GM18951 (cell line): ENCODE data around the gene GPS2.
"Not testable (repeated sequence)": the region's sequence is repeated elsewhere in the genome, so short reads cannot be mapped to it uniquely, and the experiment has no call there.

Experiments used
- POLR2A ChIP-seq: IDR thresholded peaks from 4 replicates; pipeline ENCODE4 v1.6.1; 2011; ENCODE audit warnings: mild to moderate bottlenecking; ENCODE audit not compliant: insufficient read length, insufficient read depth; ENCODE audit errors: extremely low read depth
- in situ Hi-C: fragments of 300-500 bp; cut with MboI; formaldehyde crosslinking; loops from one replicate; pipeline ENCODE4 v1.12.0; 2022; ENCODE audit warnings: low sequenced_read_pairs, mixed read lengths, inconsistent platforms; ENCODE audit not compliant: unreplicated experiment

GPS2 gene

DNA sequence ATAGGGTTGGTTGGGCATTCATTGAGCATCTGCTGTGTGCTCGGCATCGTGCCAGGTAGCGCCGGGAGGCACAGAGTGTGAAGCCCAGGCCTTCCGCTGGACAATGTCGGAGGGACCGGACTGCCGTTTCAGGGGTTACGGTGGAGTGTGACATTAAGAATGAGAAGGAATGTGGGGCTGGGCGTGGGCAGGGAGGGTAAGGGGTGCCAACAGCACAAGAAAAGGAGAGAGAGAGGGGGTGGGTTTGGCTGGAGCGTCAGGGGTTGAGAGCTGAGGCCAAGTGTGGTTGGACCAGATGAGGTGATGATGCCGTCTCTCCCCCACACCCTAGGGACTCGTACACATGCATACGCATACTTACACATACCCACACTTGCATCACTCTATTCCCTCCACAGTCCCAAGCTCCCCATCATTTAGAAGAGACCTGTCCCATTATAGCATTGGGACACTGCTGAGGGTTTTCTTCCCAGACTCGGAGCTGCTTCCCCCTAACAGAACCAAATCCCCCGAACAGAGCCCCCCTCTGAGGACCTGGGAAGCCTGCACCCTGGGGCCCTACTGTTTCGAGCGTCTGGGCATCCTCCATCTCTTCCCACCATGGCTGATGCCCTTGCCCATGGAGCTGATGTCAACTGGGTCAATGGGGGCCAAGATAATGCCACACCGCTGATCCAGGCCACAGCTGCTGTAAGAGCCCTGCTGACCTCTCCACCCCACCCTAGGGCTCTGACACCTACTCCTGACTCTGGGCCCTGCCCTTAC lies 33.5 kb upstream of the GPS2 start:
- TF ChIP-seq POLR2A = no peak
- in situ Hi-C loops = no loop called here

DNA sequence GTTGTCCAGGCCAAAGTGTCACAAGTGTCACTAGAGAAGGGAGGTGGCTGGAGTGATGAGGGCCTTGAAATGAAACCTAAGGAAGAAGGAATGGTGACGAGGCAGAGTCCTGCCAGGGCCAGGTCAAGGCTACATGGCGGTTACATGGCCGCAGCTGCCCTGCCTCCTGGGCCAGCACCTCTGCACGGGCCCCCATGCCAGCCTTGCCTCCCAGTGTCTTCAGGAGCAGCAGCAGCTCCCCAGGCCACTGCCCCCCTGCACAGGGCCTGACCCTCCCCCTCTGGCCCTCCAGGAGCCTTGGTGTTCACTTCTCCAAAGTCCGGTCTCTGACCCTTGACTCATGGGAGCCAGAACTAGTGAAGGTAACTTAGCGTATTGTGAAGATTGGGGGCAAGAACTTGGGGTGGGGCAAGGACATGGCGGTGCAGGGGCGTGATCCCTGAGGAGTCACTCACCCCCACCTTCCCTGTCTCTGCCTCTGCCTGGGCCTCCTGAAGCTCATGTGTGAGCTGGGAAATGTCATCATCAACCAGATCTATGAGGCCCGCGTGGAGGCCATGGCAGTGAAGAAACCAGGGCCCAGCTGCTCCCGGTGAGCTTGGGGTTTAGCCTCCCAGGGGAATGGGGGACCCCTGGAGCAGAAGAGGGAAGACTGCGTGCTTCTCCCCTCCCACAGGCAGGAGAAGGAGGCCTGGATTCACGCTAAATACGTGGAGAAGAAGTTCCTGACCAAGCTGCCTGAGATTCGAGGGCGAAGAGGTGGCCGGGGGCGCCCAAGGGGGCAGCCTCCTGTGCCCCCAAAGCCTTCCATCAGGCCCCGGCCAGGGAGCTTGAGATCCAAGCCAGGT lies 32.7 kb upstream of the GPS2 start:
- TF ChIP-seq POLR2A = no peak
- in situ Hi-C loops = no loop called here

DNA sequence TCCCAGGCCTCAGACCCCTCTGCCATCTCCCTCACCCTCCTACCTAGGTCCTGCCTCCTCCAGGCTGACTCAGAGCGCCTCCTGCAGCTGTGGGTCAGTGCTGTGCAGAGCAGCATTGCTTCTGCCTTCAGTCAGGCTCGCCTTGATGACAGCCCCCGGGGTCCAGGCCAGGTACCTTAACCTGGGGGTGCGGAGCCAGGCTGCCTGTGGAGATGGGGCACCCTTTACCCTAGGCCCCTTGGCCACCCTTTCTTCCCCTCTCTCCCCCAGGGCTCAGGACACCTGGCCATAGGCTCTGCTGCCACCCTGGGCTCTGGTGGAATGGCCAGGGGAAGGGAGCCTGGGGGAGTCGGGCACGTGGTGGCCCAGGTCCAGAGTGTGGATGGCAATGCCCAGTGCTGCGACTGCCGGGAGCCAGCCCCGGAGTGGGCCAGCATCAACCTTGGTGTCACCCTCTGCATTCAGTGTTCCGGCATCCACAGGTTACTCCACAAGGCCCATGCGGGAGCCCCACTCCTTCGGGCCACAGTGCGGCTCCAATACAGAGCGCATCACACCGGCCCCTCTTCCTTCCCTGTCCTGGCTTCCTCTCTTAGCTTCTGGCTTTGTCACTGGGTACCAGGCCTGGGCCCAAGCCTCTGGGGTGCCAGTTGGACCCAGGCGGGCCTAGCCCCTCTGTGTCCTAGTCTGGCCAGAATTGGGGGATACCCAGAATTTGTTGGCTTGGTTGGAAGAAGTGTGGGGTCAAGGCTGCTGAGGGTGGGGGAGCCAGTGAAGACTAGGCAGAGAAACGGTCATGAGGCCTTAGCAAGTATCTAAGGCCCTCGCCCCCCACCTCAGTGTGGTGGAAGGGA lies 31.8 kb upstream of the GPS2 start:
- no peak for TF ChIP-seq POLR2A
- in situ Hi-C loops = no loop called here

DNA sequence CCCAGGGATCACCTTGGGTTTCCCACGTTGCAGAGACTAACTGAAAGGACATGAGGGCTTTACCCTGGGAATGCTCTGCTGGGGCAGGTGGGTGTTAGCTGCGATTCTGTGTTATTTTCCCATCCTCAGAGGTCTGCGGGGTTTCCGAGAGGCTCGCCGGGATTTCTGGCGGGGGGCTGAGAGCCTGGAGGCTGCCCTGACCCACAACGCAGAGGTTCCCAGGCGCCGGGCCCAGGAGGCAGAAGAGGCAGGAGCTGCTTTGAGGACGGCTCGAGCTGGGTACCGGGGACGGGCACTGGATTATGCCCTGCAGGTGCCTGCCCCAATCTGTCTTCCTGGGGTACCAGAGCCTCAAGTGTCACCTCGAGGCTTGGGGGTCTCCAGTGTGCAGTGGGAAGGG lies 28.1 kb upstream of the GPS2 start:
- in situ Hi-C loops = no loop called here
- TF ChIP-seq POLR2A = no peak

DNA sequence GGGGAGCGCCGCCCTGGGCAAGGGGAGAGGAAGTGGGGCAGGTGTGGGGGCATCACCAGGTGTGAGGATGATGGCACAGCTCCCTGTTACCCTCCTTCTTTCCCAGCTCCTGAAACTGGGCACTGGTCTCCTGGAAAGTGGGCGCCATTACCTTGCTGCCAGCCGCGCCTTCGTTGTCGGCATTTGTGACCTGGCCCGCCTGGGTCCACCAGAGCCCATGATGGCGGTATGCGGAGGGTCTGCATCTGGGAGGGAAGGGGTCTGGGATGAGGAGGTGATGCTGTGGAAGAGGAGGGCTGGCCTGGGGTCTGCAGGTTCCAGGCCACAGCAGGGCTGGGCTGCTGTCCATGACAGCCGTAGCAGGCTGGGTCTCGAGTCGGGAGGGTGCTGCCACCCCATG lies 26.7 kb upstream of the GPS2 start:
- TF ChIP-seq POLR2A = no peak
- in situ Hi-C loops = no loop called here

DNA sequence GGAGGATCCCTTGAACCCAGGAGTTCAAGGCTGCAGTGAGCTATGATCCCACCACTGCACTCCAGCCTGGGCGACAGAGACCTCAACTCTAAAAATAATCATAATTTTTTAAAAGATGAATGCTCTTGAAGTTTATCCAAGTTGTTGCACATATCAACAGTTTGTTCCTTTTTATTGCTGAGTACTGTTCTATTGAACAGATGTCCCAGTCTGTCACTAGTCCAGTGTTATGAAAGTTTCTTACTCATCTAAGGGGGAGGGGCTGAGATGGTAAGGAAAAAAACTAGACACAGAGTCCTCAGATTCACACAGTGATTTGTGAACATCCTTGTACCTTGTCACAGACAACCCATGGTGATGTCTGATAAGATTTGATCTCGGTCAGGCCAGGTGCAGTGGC lies 25.0 kb upstream of the GPS2 start:
- no peak for TF ChIP-seq POLR2A
- in situ Hi-C loops = no loop called here

DNA sequence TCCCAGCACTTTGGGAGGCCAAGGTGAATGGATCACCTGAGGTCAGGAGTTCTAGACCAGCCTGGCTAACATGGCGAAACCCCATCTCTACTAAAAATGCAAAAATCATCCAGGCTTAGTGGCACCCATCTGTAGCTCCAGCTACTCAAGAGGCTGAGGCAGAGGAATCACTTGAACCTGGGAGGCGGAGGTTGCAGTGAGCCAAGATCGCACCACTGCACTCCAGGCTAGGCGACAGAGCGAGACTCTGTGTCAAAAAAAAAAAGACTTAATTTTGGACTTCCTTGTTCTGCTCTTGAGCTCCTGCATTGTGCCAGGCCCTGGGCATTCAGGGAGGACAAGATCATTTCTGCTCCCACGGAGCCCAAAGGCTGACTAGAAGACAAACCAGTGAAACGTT lies 22.4 kb upstream of the GPS2 start:
- in situ Hi-C loops = not testable (repeated sequence)

DNA sequence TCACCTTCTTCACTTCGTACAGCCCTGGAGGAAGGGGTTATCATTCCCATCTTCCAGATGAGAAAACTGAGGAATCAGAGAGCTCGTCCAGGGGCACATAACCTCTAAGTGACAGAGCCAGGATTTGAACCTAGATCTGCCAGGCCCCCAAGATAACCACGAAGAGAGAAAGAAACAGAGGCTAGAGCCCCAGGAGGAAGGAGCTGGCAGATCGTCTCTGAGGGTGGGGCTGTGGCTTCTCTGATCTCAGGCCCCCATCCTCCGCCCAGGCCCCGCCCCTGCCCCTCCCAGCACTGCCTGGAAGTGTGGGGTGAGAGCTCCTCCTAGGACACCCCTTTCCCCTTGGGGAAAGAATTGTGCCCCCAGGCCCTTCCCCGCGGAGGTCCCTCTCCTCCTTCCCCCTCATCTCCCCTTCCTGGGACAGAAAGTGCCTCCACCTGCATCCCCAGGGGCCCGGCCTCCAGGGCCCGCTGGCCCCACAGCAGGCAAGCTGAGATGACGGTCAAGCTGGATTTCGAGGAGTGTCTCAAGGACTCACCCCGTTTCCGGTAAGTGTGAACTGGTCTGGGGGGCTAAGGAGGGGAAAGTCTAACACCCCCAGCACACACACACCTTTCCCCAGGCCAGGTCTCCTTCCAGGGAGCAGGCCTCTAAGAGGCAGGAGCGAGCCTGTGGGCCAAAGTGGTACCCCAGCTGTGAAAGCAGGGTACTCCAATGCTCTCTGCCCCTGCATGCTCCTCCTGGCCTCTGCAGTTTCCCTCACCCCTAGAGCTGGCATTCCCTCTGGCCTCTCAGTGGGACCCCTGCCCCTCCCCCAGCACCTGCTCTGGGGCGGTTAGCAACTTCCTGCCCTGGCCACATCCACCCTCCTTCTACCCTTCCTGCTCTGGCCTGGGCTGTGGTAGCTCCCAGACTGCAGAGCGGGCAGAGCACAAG lies 21.3 kb upstream of the GPS2 start, which contains the start of gene ACAP1:
TSS of gene ACAP1 (plus strand) at position 290 of the 936 bp plus-strand sequence. CDS start at position 496, 206 bp downstream.
- TF ChIP-seq POLR2A = peak; percentile 62
- in situ Hi-C loops = no loop called here

DNA sequence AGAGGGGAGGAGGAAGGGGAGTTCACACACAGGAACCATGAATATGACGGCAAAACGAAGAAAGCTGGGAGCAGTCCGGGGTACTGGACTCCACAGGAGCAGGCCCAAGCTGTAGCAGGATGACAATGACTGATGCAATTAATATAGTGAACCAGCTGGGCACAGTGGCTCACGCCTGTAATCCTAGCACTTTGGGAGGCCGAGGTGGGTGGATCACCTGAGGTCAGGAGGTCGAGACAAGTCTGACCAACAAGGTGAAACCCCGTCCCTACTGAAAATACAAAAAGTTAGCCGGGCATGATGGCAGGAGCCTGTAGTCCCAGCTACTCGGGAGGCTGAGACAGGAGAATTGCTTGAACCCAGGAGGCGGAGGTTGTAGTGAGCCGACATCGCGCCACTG lies 20.6 kb upstream of the GPS2 start:
- in situ Hi-C loops = not testable (repeated sequence)

DNA sequence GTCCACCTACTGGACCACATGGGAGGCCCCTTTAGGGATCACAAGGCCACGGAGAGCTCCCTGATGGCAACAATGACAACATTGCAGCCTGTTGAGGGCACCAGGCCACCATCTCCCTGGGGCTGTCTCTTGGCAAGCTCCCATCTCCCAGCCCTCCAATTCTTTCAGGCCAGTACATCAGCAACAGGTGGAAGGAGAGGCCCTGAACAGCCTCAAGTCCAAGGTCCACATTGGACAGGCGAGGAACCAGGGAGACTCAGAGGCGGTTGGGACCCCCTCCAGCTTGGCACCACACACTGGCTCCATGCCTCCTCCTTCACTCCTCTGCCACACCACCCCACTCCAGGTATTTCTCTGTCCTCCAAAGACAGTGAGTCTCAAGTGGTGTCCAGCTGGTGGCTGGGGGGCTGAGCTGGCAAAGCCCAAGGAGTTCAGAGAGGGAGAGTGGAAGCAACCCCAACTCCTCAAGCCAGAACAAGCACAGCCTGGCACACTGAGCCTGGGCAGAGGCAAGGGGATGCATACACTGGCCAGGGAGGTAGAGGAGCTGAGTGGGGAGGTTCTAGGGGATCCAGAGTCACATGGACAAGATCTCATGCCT lies 19.9 kb upstream of the GPS2 start:
- in situ Hi-C loops = no loop called here
- TF ChIP-seq POLR2A = no peak

DNA sequence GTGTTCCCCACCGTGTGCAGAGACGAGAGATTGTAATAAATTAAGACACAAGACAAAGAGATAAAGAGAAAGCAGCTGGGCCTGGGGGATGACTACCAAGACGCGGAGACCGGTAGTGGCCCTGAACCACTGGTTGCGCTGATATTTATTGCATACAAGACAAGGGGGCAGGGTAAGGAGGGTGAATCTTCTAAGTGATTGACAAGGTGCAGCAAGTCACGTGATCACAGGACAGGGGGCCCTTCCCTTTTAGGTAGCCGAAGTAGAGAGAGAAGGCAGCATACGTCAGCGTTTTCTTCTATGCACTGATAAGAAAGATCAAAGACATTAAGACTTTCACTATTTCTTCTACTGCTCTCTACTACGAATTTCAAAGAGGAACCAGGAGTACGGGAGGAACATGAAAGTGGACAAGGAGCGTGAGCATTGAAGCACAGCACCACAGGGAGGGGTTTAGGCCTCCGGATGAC lies 17.5 kb upstream of the GPS2 start:
- in situ Hi-C loops = not testable (repeated sequence)

DNA sequence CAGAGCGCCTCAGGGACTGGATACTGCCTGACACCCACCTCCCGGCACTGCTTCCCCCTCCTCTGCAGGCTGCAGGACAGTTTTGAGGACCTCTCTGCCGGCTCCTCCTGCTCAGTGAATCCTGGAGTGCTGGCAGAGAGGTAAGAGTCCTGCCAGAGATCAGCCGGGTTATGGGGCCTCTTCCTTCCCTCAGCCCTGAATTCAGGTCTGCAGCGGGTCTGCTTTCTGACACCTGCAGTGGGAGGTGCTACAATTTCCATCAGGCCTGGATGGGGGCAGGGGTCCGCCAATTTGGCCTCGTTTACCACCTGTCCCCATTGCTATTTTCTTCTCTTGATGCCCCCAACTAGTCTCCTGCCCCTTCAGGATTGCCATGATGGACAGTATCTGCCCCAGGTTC lies 17.0 kb upstream of the GPS2 start:
- in situ Hi-C loops = no loop called here
- TF ChIP-seq POLR2A = no peak

DNA sequence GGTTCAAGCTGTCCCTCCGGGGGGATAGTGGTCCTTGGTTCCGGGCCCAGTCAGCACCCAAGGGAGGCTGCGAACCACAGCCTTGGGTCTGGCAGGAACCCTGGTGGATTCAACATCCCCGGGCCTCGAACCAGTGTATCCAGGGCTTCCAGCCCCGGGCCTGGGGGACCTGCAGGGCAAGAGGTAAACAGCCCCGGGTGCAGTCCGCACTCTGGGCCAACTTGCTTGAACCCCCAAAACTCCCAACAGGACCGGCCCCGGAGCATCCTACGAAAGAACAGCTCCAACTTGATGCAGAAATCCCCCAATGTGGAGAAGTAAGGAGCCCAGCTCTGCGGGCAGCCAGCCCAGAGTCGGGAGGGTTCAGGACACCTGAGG lies 15.5 kb upstream of the GPS2 start:
- in situ Hi-C loops = no loop called here

More for the DNA sequence above, 15.5 kb upstream of the GPS2 start:
- TF ChIP-seq POLR2A = no peak
